Cardiac muscle cell (in vitro differentiated cells and primary cell): ENCODE measurements around the gene ADSS1. TPM values are rescaled to one million over a fixed set of nuclear protein-coding genes. Genes with fewer than 3 reads are reported as not detected.

Experiments
- DNase-seq, 2 donors: peaks; one replicate each; pipeline versions ENCODE4 v3.0.0 to v3.0.0-alpha.2; 2010 to 2017; ENCODE audit warnings: low read depth in 1 of 2, low spot score in 1 of 2
- H3K27ac ChIP-seq: fragments of 200-600 bp; sonication (generic); 2 replicates; pipeline ENCODE4 v1.5.1; 2016
- H3K27me3 ChIP-seq: fragments of 200-600 bp; sonication (generic); 2 replicates; pipeline ENCODE4 v1.6.0; 2016; ENCODE audit warnings: control low read depth
- H3K36me3 ChIP-seq: fragments of 200-600 bp; sonication (generic); 2 replicates; pipeline ENCODE4 v1.5.1; 2016; ENCODE audit warnings: control low read depth
- H3K4me1 ChIP-seq: fragments of 200-600 bp; sonication (generic); 2 replicates; pipeline ENCODE4 v1.8.1; 2017; ENCODE audit warnings: low read depth, mild to moderate bottlenecking, mixed run types
- H3K4me3 ChIP-seq: fragments of 200-600 bp; sonication (generic); 2 replicates; pipeline ENCODE4 v1.5.1; 2016; ENCODE audit warnings: mild to moderate bottlenecking
- H3K9me3 ChIP-seq: fragments of 200-600 bp; sonication (generic); 2 replicates; pipeline ENCODE4 v1.5.1; 2017; ENCODE audit warnings: low read depth, mild to moderate bottlenecking, control low read depth
- CTCF ChIP-seq: IDR thresholded peaks from 2 replicates; pipeline ENCODE4 v1.5.1; 2012; ENCODE audit warnings: low read depth, mild to moderate bottlenecking, low read length
- polyA plus RNA-seq: library from polyadenylated mRNA; unstranded; fragments of >200 nt; fragmentation: Nextera tagmentation; extraction: Ambion mirVana; gene quantifications from 2 replicates; pipeline ENCODE4 v1.2.1, GENCODE V29; 2016
- total RNA-seq: library from RNA; depleted of rRNA; stranded (reverse); fragments of >200 nt; gene quantifications from 2 replicates; pipeline ENCODE4 v1.2.3, GENCODE V29; 2016

Gene ADSS1
- total and polyA plus RNA-seq, 2 experiments from 2014 or later = 53.4 to 63.8 TPM

GRCh38 chr14:104729835-104730181, 5.8 kb downstream of the ADSS1 start:
- Histone ChIP-seq H3K27ac (no peak overlapping the region), H3K27me3 (no peaks in the 10 kb centered on the region), H3K4me3 (no peak overlapping the region), H3K36me3 (no peaks in the 10 kb centered on the region), H3K9me3 (no peaks in the 10 kb centered on the region), H3K4me1 (no peaks in the 10 kb centered on the region)
- no peak for DNase-seq
- no peak for TF ChIP-seq CTCF

- H3K9me3 ChIP-seq = no peaks in the 10 kb centered on the region
- no peak overlapping the region for H3K27ac ChIP-seq
- no peaks in the 10 kb centered on the region for H3K27me3 ChIP-seq
- no peak for TF ChIP-seq CTCF
- H3K4me3 ChIP-seq = no peak overlapping the region
- H3K36me3 ChIP-seq = no peaks in the 10 kb centered on the region
- no peaks in the 10 kb centered on the region for H3K4me1 ChIP-seq
- no peak for DNase-seq
Measured at GRCh38 chr14:104730487-104730886, 6.5 kb downstream of the ADSS1 start.

- Histone ChIP-seq H3K27ac (no peak overlapping the region), H3K4me1 (no peaks in the 10 kb centered on the region), H3K4me3 (no peak overlapping the region), H3K27me3 (no peaks in the 10 kb centered on the region), H3K36me3 (no peaks in the 10 kb centered on the region), H3K9me3 (no peaks in the 10 kb centered on the region)
- peak; percentile 33 for TF ChIP-seq CTCF
- DNase-seq = peak in 1 of 2 donors; percentile 45
Measured at GRCh38 chr14:104731320-104732294, 7.6 kb downstream of the ADSS1 start.

- no peak for DNase-seq
- Histone ChIP-seq H3K4me3 (no peak overlapping the region), H3K27ac (no peak overlapping the region), H3K4me1 (no peaks in the 10 kb centered on the region), H3K9me3 (no peaks in the 10 kb centered on the region), H3K36me3 (no peaks in the 10 kb centered on the region), H3K27me3 (no peaks in the 10 kb centered on the region)
- no peak for TF ChIP-seq CTCF
Measured at GRCh38 chr14:104732355-104732804, 8.4 kb downstream of the ADSS1 start.

GRCh38 chr14:104732931-104733681, 9.1 kb downstream of the ADSS1 start:
- H3K36me3 ChIP-seq = no peaks in the 10 kb centered on the region
- no peak for TF ChIP-seq CTCF
- H3K27ac ChIP-seq = no peak overlapping the region
- H3K27me3 ChIP-seq = no peaks in the 10 kb centered on the region
- no peaks in the 10 kb centered on the region for H3K9me3 ChIP-seq
- no peaks in the 10 kb centered on the region for H3K4me1 ChIP-seq
- no peak for DNase-seq
- H3K4me3 ChIP-seq = no peak overlapping the region
